Subcutaneous adipose tissue (tissue), 4 donors: ENCODE results near the gene SOX18. TPM values are rescaled to one million over a fixed set of nuclear protein-coding genes. Genes with fewer than 3 reads are reported as not detected.

ENCODE experiments used
- CTCF ChIP-seq: fragments of 450-650 bp; IDR thresholded peaks from one replicate; pipeline ENCODE4 v1.5.1; 2016; ENCODE audit warnings: low read depth, mild to moderate bottlenecking, control low read depth, antibody characterized with exemption, moderate library complexity
- total RNA-seq, 4 donors: library from RNA; depleted of rRNA; stranded (reverse); fragments of >200 nt; gene quantifications; one replicate each; pipeline ENCODE4 v1.1.0, GENCODE V29; 2016

SOX18 gene
- total RNA-seq, 4 donors from 2014 or later: 1.2 to 46.3 (median 7.1) TPM

- no peak for TF ChIP-seq CTCF
Observed at GRCh38 chr20:64069209-64069613, 19.8 kb upstream of the SOX18 start.

GRCh38 chr20:64068386-64069208 lies 19.2 kb upstream of the SOX18 start:
- TF ChIP-seq CTCF: no peak

- TF ChIP-seq CTCF: no peak
Observed at GRCh38 chr20:64067733-64068307, 18.4 kb upstream of the SOX18 start.

GRCh38 chr20:64067005-64067632 lies 17.7 kb upstream of the SOX18 start:
- no peak for TF ChIP-seq CTCF

GRCh38 chr20:64065974-64066343 lies 16.5 kb upstream of the SOX18 start:
- no peak for TF ChIP-seq CTCF

GRCh38 chr20:64065062-64065973 lies 15.9 kb upstream of the SOX18 start:
- no peak for TF ChIP-seq CTCF
